SK-N-SH treated with all-trans-retinoic acid at 6 μM for 48 hours (cell line): Measurements from ENCODE around the gene BBOF1.

Experiments used
- ATAC-seq: fragments of 200-7000 bp; cut with Tn5 transposase; 3 replicates; pipeline ENCODE4 v1.9.1; 2020; ENCODE audit warnings: mild to moderate bottlenecking, moderate library complexity
- ARNTL ChIP-seq: fragments of 450-650 bp; formaldehyde crosslinking; IDR thresholded peaks from 2 replicates; pipeline ENCODE4 v1.5.0; 2020; ENCODE audit warnings: low read depth, mild to moderate bottlenecking, moderate library complexity, borderline replicate concordance
- BACH2 ChIP-seq: fragments of 250-450 bp; sonication (Bioruptor Pico); IDR thresholded peaks from 2 replicates; pipeline ENCODE4 v1.9.0; 2021; ENCODE audit warnings: mild to moderate bottlenecking, borderline replicate concordance
- CSDC2 ChIP-seq: fragments of 250-450 bp; sonication (Bioruptor Pico); IDR thresholded peaks from 2 replicates; pipeline ENCODE4 v1.5.0; 2020; ENCODE audit warnings: mild to moderate bottlenecking, moderate library complexity
- CSRNP3 ChIP-seq: fragments of 250-450 bp; sonication (Bioruptor Pico); IDR thresholded peaks from 2 replicates; pipeline ENCODE4 v1.5.1; 2021; ENCODE audit warnings: mild to moderate bottlenecking, moderate library complexity
- ESRRG ChIP-seq: fragments of 250-450 bp; sonication (Bioruptor Pico); IDR thresholded peaks from 2 replicates; pipeline ENCODE4 v1.6.1; 2021; ENCODE audit warnings: mild to moderate bottlenecking
- GLIS3 ChIP-seq: fragments of 250-450 bp; sonication (Bioruptor Pico); IDR thresholded peaks from 2 replicates; pipeline ENCODE4 v1.5.0; 2020; ENCODE audit warnings: mild to moderate bottlenecking, moderate library complexity
- ISL1 ChIP-seq: fragments of 250-450 bp; sonication (Bioruptor Pico); IDR thresholded peaks from 2 replicates; pipeline ENCODE4 v2.1.2; 2022; ENCODE audit warnings: mild to moderate bottlenecking, moderate library complexity
- OSR1 ChIP-seq: fragments of 250-450 bp; sonication (Bioruptor Pico); IDR thresholded peaks from 2 replicates; pipeline ENCODE4 v1.8.0; 2022; ENCODE audit warnings: moderate library complexity, mild to moderate bottlenecking, inconsistent platforms
- POU6F1 ChIP-seq: fragments of 250-450 bp; sonication (Bioruptor Pico); IDR thresholded peaks from 2 replicates; pipeline ENCODE4 v1.8.0; 2021; ENCODE audit warnings: low read depth, mild to moderate bottlenecking, moderate library complexity, borderline replicate concordance
- PPARA ChIP-seq: fragments of 250-450 bp; sonication (Bioruptor Pico); IDR thresholded peaks from 2 replicates; pipeline ENCODE4 v1.5.0; 2020; ENCODE audit warnings: mild to moderate bottlenecking, borderline replicate concordance
- RARB ChIP-seq: fragments of 250-450 bp; sonication (Bioruptor Pico); IDR thresholded peaks from 2 replicates; pipeline ENCODE4 v1.8.0; 2021; ENCODE audit warnings: mild to moderate bottlenecking, moderate library complexity
- SNAI2 ChIP-seq: fragments of 250-450 bp; sonication (Bioruptor Pico); IDR thresholded peaks from 2 replicates; pipeline ENCODE4 v1.5.0; 2020; ENCODE audit warnings: mild to moderate bottlenecking, moderate library complexity
- TCF4 ChIP-seq: fragments of 250-450 bp; sonication (Bioruptor Pico); IDR thresholded peaks from 2 replicates; pipeline ENCODE4 v1.8.0; 2021; ENCODE audit warnings: mild to moderate bottlenecking, moderate library complexity, borderline replicate concordance
- TOX ChIP-seq: fragments of 250-450 bp; sonication (Bioruptor Pico); IDR thresholded peaks from 2 replicates; pipeline ENCODE4 v1.8.0; 2021; ENCODE audit warnings: mild to moderate bottlenecking, moderate library complexity, borderline replicate concordance
- ZC3H10 ChIP-seq: fragments of 250-450 bp; sonication (Bioruptor Pico); IDR thresholded peaks from 2 replicates; pipeline ENCODE4 v1.5.1; 2021; ENCODE audit warnings: mild to moderate bottlenecking, moderate library complexity
- ZFP3 ChIP-seq: fragments of 250-450 bp; sonication (Bioruptor Pico); IDR thresholded peaks from 2 replicates; pipeline ENCODE4 v1.5.0; 2020; ENCODE audit warnings: mild to moderate bottlenecking, moderate library complexity
- ZFP30 ChIP-seq: fragments of 450-650 bp; formaldehyde crosslinking; IDR thresholded peaks from 2 replicates; pipeline ENCODE4 v1.5.0; 2022; ENCODE audit warnings: mild to moderate bottlenecking, moderate library complexity
- ZNF565 ChIP-seq: fragments of 450-650 bp; formaldehyde crosslinking; conservative IDR thresholded peaks from 2 replicates; pipeline ENCODE4 v1.5.0; 2020; ENCODE audit warnings: low read depth, mild to moderate bottlenecking, moderate library complexity
- ZNF70 ChIP-seq: fragments of 450-650 bp; formaldehyde crosslinking; IDR thresholded peaks from 2 replicates; pipeline ENCODE4 v1.5.0; 2020; ENCODE audit warnings: mild to moderate bottlenecking, moderate library complexity
- ZNF8 ChIP-seq: fragments of 450-650 bp; formaldehyde crosslinking; IDR thresholded peaks from 2 replicates; pipeline ENCODE4 v1.5.0; 2020; ENCODE audit warnings: mild to moderate bottlenecking, moderate library complexity
- TF ChIP-seq, protein P1 (sequence below): fragments of 250-450 bp; sonication (Bioruptor Pico); IDR thresholded peaks from 2 replicates; pipeline ENCODE4 v1.5.1; 2020; ENCODE audit warnings: low read depth, mild to moderate bottlenecking, moderate library complexity
- TF ChIP-seq, protein P2 (sequence below): fragments of 250-450 bp; sonication (Bioruptor Pico); IDR thresholded peaks from 2 replicates; pipeline ENCODE4 v1.8.0; 2020; ENCODE audit warnings: mild to moderate bottlenecking, moderate library complexity, borderline replicate concordance

The BBOF1 gene

DNA sequence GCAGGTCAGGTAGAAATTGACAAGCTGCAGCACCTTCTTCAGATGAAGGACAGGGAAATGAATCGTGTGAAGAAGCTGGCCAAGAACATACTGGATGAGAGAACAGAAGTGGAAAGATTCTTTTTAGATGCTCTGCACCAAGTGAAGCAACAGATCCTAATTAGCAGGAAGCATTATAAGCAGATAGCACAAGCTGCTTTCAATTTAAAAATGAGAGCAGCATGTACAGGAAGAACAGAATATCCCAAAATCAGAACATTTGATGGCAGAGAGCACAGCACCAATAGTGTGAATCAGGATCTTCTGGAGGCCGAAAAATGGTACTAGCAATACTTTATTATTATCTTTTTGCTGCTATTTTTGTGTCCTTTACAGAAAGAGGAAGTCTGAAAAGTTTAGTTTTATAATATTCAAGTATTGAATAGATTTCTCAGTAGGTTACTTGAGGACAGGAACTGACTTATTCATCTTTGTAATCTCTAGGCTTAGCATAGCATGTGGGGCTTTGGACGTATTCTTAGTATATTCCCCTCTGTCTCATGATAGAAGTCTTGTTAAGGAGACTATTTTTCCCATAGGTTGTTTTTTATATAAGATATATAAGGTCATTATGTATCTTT, 30.8 kb downstream of the BBOF1 start:
- no peak for ATAC-seq
- TF ChIP-seq GLIS3 (CRISPR knock-in tag) (no peak), ZNF8 (no peak), CSRNP3 (no peak), BACH2 (CRISPR knock-in tag) (no peak), CSDC2 (CRISPR knock-in tag) (no peak), ZFP30 (no peak), RARB (CRISPR knock-in tag) (no peak), POU6F1 (CRISPR knock-in tag) (no peak), TOX (no peak), ZFP3 (no peak), ZNF70 (CRISPR knock-in tag) (no peak), ARNTL (CRISPR knock-in tag) (no peak), ISL1 (CRISPR knock-in tag) (no peak), ZC3H10 (CRISPR knock-in tag) (no peak), ZNF565 (CRISPR knock-in tag) (no peak), SNAI2 (CRISPR knock-in tag) (no peak), PPARA (CRISPR knock-in tag) (no peak), TCF4 (no peak)
- TF ChIP-seq, protein P1, sequence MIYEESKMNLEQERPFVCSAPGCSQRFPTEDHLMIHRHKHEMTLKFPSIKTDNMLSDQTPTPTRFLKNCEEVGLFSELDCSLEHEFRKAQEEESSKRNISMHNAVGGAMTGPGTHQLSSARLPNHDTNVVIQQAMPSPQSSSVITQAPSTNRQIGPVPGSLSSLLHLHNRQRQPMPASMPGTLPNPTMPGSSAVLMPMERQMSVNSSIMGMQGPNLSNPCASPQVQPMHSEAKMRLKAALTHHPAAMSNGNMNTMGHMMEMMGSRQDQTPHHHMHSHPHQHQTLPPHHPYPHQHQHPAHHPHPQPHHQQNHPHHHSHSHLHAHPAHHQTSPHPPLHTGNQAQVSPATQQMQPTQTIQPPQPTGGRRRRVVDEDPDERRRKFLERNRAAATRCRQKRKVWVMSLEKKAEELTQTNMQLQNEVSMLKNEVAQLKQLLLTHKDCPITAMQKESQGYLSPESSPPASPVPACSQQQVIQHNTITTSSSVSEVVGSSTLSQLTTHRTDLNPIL (CRISPR knock-in tag) = no peak

DNA sequence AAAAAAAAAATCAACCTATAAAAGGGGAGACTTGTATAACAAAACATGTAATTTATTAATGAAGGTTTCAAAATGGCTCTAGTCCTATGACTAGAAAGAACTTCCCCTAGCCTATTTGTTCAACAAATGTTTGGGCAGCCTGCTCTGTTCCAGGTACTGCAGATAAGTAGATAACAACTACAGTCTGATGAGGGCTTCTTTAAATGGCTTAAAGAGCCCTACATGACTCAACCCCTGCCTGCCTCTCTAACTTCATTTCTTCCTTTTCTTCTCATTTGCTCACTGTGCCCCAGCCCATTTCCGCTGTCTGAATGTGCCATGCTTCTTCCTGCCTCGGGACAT, 43.6 kb downstream of the BBOF1 start:
- ATAC-seq = no peak
- TF ChIP-seq BACH2 (CRISPR knock-in tag) (no peak), ZFP30 (no peak), OSR1 (CRISPR knock-in tag) (no peak), ARNTL (CRISPR knock-in tag) (no peak), ISL1 (CRISPR knock-in tag) (no peak)

- no peak for ATAC-seq
- TF ChIP-seq ZNF565 (CRISPR knock-in tag) (no peak), BACH2 (CRISPR knock-in tag) (no peak), TCF4 (no peak), ESRRG (CRISPR knock-in tag) (no peak), CSRNP3 (no peak), POU6F1 (CRISPR knock-in tag) (no peak)
- TF ChIP-seq, protein P2, sequence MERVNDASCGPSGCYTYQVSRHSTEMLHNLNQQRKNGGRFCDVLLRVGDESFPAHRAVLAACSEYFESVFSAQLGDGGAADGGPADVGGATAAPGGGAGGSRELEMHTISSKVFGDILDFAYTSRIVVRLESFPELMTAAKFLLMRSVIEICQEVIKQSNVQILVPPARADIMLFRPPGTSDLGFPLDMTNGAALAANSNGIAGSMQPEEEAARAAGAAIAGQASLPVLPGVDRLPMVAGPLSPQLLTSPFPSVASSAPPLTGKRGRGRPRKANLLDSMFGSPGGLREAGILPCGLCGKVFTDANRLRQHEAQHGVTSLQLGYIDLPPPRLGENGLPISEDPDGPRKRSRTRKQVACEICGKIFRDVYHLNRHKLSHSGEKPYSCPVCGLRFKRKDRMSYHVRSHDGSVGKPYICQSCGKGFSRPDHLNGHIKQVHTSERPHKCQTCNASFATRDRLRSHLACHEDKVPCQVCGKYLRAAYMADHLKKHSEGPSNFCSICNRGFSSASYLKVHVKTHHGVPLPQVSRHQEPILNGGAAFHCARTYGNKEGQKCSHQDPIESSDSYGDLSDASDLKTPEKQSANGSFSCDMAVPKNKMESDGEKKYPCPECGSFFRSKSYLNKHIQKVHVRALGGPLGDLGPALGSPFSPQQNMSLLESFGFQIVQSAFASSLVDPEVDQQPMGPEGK (CRISPR knock-in tag) = no peak
Measured at GRCh38 chr14:74064426-74064825, 45.3 kb downstream of the BBOF1 start.
